Breast epithelium (tissue), 3 donors: ENCODE measurements around the gene LRRC4.

Source experiments
- CTCF ChIP-seq, 3 donors: fragments of 450-650 bp; IDR thresholded peaks; one replicate each; pipeline ENCODE4 v1.5.1; 2016 to 2017; ENCODE audit warnings: antibody characterized with exemption in 3 of 3, mild to moderate bottlenecking in 3 of 3, moderate library complexity in 3 of 3
- POLR2A ChIP-seq: fragments of 450-650 bp; IDR thresholded peaks from one replicate; pipeline ENCODE4 v1.6.1; 2016; ENCODE audit warnings: antibody characterized with exemption, mild to moderate bottlenecking, moderate library complexity
- POLR2AphosphoS5 ChIP-seq, 3 donors: sonication (generic); formaldehyde crosslinking; IDR thresholded peaks; one replicate each; pipeline ENCODE4 v1.6.1; 2017; ENCODE audit warnings: antibody characterized with exemption in 3 of 3

- TF ChIP-seq CTCF (IDR thresholded peaks at IDR 0.05) = no peak
- TF ChIP-seq POLR2A = no peak
- TF ChIP-seq POLR2AphosphoS5 (IDR thresholded peaks at IDR 0.05) = no peak
Measured at GRCh38 chr7:127998671-127999070, 32.6 kb downstream of the LRRC4 start.
